Esophagus muscularis mucosa (tissue), 3 donors: Measurements from ENCODE around the gene IL9.

ENCODE experiments used
- CTCF ChIP-seq, 3 experiments: fragments of 200-600 bp in 2 of 3; fragments of 450-650 bp in 1 of 3; sonication (generic) in 2 of 3; IDR thresholded peaks; one replicate each; pipeline ENCODE4 v1.5.1; 2017 to 2019; ENCODE audit warnings: antibody characterized with exemption in 3 of 3, mild to moderate bottlenecking in 2 of 3, moderate library complexity in 1 of 3
- POLR2A ChIP-seq: fragments of 450-650 bp; IDR thresholded peaks from one replicate; pipeline ENCODE4 v1.6.1; 2017; ENCODE audit warnings: antibody characterized with exemption, moderate library complexity, mild to moderate bottlenecking, low read depth
- POLR2AphosphoS5 ChIP-seq, 2 donors: sonication (generic); formaldehyde crosslinking; IDR thresholded peaks; one replicate each; pipeline ENCODE4 v1.6.1; 2017; ENCODE audit warnings: antibody characterized with exemption in 2 of 2

- no peak for TF ChIP-seq POLR2AphosphoS5 (IDR thresholded peaks at IDR 0.05)
- TF ChIP-seq CTCF (IDR thresholded peaks at IDR 0.05) = no peak
- TF ChIP-seq POLR2A = no peak
Observed at GRCh38 chr5:135877570-135878155, 18.0 kb downstream of the IL9 start.
